ENCODE measurements around the gene GLRX5. TPM values are rescaled to one million over a fixed set of nuclear protein-coding genes. Genes with fewer than 3 reads are reported as not detected.

Gene GLRX5
- total and polyA plus RNA-seq, 2 experiments from 2014 or later = 91.4 to 130 TPM

GRCh38 chr14:95531473-95531872, 3.4 kb upstream of the GLRX5 start:
- Histone ChIP-seq H3K79me2 (replicated peaks; ENCODE audit: insufficient read depth) (peaks cover 66% of the 10 kb centered on the region), H3K27ac (ENCODE audit: low read depth) (no peak overlapping the region), H3K4me3 (0 out of 2 replicates have a peak overlapping the region, but pooled peaks have one; percentile 98), H4K20me1 (replicated peaks; ENCODE audit: insufficient read depth) (peaks cover 56% of the 10 kb centered on the region), H3K36me3 (ENCODE audit: insufficient read depth) (0 out of 2 replicates have a peak, but pooled peaks cover 12% of the 10 kb centered on the region), H3K27me3 (ENCODE audit: insufficient read depth) (no peaks in the 10 kb centered on the region), H3K4me1 (ENCODE audit: insufficient read depth) (peaks cover 28% of the 10 kb centered on the region), H3K9me2 (ENCODE audit: insufficient read depth) (no peaks in the 10 kb centered on the region), H2AFZ (no peak overlapping the region), H3F3A (replicated peaks; ENCODE audit: low read depth) (no peaks in the 10 kb centered on the region), H3K4me2 (peak overlapping the region; percentile 97; the same call in 1 of the 2 replicates)
- ATAC-seq (no peak), DNase-seq (ENCODE audit: low spot score) (no peak)
- peaks cover 34% of the 10 kb centered on the region for H3K36me3 Mint-ChIP-seq (ENCODE audit: low read depth)
- H3K27ac Mint-ChIP-seq = no peak overlapping the region
- no peak overlapping the region for H3K4me3 Mint-ChIP-seq
- H3K9me3 Mint-ChIP-seq = no peaks in the 10 kb centered on the region
- H3K27me3 Mint-ChIP-seq (ENCODE audit: insufficient read depth, low read depth, poor library complexity) = peaks cover 7% of the 10 kb centered on the region
- peaks cover 25% of the 10 kb centered on the region for H3K4me1 Mint-ChIP-seq
- TF ChIP-seq ETS1 (IDR thresholded peaks at IDR 0.05) = no peak
- TF ChIP-seq EZH2phosphoT487 (IDR thresholded peaks at IDR 0.05; ENCODE audit: unreplicated experiment) = no peak
- no peak for TF ChIP-seq REST (IDR thresholded peaks at IDR 0.05; ENCODE audit: unreplicated experiment)
- TF ChIP-seq ZNF114 (CRISPR knock-in tag; IDR thresholded peaks at IDR 0.05) = no peak
- TF ChIP-seq ZNF331 (CRISPR knock-in tag; IDR thresholded peaks at IDR 0.05; ENCODE audit: low read depth) = no peak
- no peak for TF ChIP-seq EZH2 (IDR thresholded peaks at IDR 0.05; ENCODE audit: low read depth, unreplicated experiment)
- TF ChIP-seq POLR2AphosphoS5 (IDR thresholded peaks at IDR 0.05; ENCODE audit: low read depth) = no peak
- no peak for TF ChIP-seq JUNB (IDR thresholded peaks at IDR 0.05; ENCODE audit: unreplicated experiment)
- no peak for TF ChIP-seq NANOG (IDR thresholded peaks at IDR 0.05; ENCODE audit: borderline replicate concordance)
- TF ChIP-seq STAT1 (IDR thresholded peaks at IDR 0.05; ENCODE audit: unreplicated experiment) = no peak
- TF ChIP-seq ZNF462 (CRISPR knock-in tag; IDR thresholded peaks at IDR 0.05) = no peak
- TF ChIP-seq CREB1 (CRISPR knock-in tag; IDR thresholded peaks at IDR 0.05; ENCODE audit: low read depth) = no peak
- no peak for TF ChIP-seq CTCF (conservative IDR thresholded peaks at IDR 0.05; ENCODE audit: low read depth in 2 of 2)
